Liver (tissue), 9 donors: Measurements from ENCODE around the gene GNG4. TPM values are rescaled to one million over a fixed set of nuclear protein-coding genes. Genes with fewer than 3 reads are reported as not detected.

Source experiments
- DNase-seq: peaks from one replicate; pipeline ENCODE4 v3.0.0-alpha.2; 2017; ENCODE audit warnings: low spot score
- H3K27ac ChIP-seq, 2 donors: one replicate each; pipeline ENCODE4 v1.7.0; 2013; ENCODE audit warnings: inconsistent platforms in 2 of 2, low read length in 2 of 2, control low read depth in 1 of 2, low read depth in 1 of 2, mild to moderate bottlenecking in 1 of 2
- H3K27me3 ChIP-seq, 4 donors: one replicate each; pipeline versions ENCODE4 v1.6.1 to v1.7.0; 2013; ENCODE audit warnings: low read length in 3 of 4, inconsistent platforms in 1 of 4, mild to moderate bottlenecking in 1 of 4, moderate library complexity in 1 of 4; ENCODE audit not compliant: control insufficient read depth in 4 of 4, insufficient read depth in 4 of 4
- H3K36me3 ChIP-seq, 4 donors: one replicate each; pipeline versions ENCODE4 v1.6.1 to v1.7.0; 2013; ENCODE audit warnings: low read length in 3 of 4, mild to moderate bottlenecking in 3 of 4, low read depth in 1 of 4, moderate library complexity in 1 of 4; ENCODE audit not compliant: control insufficient read depth in 4 of 4, insufficient read depth in 3 of 4
- H3K4me1 ChIP-seq, 4 donors: one replicate each; pipeline versions ENCODE4 v1.6.1 to v1.7.0; 2013; ENCODE audit warnings: low read length in 3 of 4, mild to moderate bottlenecking in 3 of 4, moderate library complexity in 1 of 4; ENCODE audit not compliant: control insufficient read depth in 4 of 4, insufficient read depth in 4 of 4
- H3K4me3 ChIP-seq, 3 donors: one replicate each; pipeline versions ENCODE4 v1.6.1 to v1.7.0; 2013; ENCODE audit warnings: low read length in 3 of 3, control low read depth in 1 of 3, low read depth in 1 of 3, mild to moderate bottlenecking in 1 of 3
- H3K9ac ChIP-seq, 2 donors: one replicate each; pipeline ENCODE4 v1.7.0; 2013; ENCODE audit warnings: low read length in 2 of 2, mild to moderate bottlenecking in 2 of 2, moderate library complexity in 2 of 2, control low read depth in 1 of 2, low read depth in 1 of 2
- H3K9me3 ChIP-seq, 4 donors: one replicate each; pipeline versions ENCODE4 v1.6.1 to v1.7.0; 2013; ENCODE audit warnings: low read length in 3 of 4; ENCODE audit not compliant: control insufficient read depth in 4 of 4
- CTCF ChIP-seq: fragments of 150-350 bp; IDR thresholded peaks from 2 replicates; pipeline ENCODE4 v1.5.1; 2017; ENCODE audit warnings: improper control_type of control experiment, low read depth, low read length; ENCODE audit not compliant: missing input control
- EGR1 ChIP-seq, 2 donors: IDR thresholded peaks; 2 replicates each; pipeline ENCODE4 v1.6.1; 2016 to 2018; ENCODE audit warnings: antibody characterized with exemption in 2 of 2, low read depth in 2 of 2
- FOXA1 ChIP-seq: IDR thresholded peaks from 2 replicates; pipeline ENCODE4 v1.6.1; 2016; ENCODE audit warnings: antibody characterized with exemption
- FOXA2 ChIP-seq: IDR thresholded peaks from 2 replicates; pipeline ENCODE4 v1.6.1; 2016; ENCODE audit warnings: antibody characterized with exemption
- GABPA ChIP-seq, 2 donors: IDR thresholded peaks in 1 of 2; conservative IDR thresholded peaks in 1 of 2; 2 replicates each; pipeline ENCODE4 v1.6.1; 2016; ENCODE audit warnings: antibody characterized with exemption in 2 of 2, mild to moderate bottlenecking in 1 of 2, moderate library complexity in 1 of 2
- HNF4A ChIP-seq, 2 donors: conservative IDR thresholded peaks; 2 replicates each; pipeline ENCODE4 v1.6.1; 2016; ENCODE audit warnings: antibody characterized with exemption in 2 of 2, mild to moderate bottlenecking in 2 of 2
- HNF4G ChIP-seq: IDR thresholded peaks from 2 replicates; pipeline ENCODE4 v1.6.1; 2016; ENCODE audit warnings: antibody characterized with exemption
- JUND ChIP-seq, 2 donors: IDR thresholded peaks; 2 replicates each; pipeline ENCODE4 v1.6.1; 2016; ENCODE audit warnings: antibody characterized with exemption in 2 of 2
- MAX ChIP-seq: IDR thresholded peaks from 2 replicates; pipeline ENCODE4 v1.6.1; 2016; ENCODE audit warnings: antibody characterized with exemption
- NR2F2 ChIP-seq: IDR thresholded peaks from 2 replicates; pipeline ENCODE4 v1.6.1; 2016; ENCODE audit warnings: antibody characterized with exemption
- REST ChIP-seq: IDR thresholded peaks from 2 replicates; pipeline ENCODE4 v1.6.1; 2016; ENCODE audit warnings: antibody characterized with exemption, mild to moderate bottlenecking
- RXRA ChIP-seq, 2 donors: IDR thresholded peaks; 2 replicates each; pipeline ENCODE4 v1.6.1; 2017 to 2018; ENCODE audit warnings: antibody characterized with exemption in 2 of 2, mild to moderate bottlenecking in 1 of 2
- SP1 ChIP-seq: IDR thresholded peaks from 2 replicates; pipeline ENCODE4 v1.6.1; 2018; ENCODE audit warnings: antibody characterized with exemption, mild to moderate bottlenecking
- TAF1 ChIP-seq: conservative IDR thresholded peaks from 2 replicates; pipeline ENCODE4 v1.6.1; 2016; ENCODE audit warnings: antibody characterized with exemption, mild to moderate bottlenecking
- YY1 ChIP-seq: IDR thresholded peaks from 2 replicates; pipeline ENCODE4 v1.6.1; 2016; ENCODE audit warnings: antibody characterized with exemption, mild to moderate bottlenecking
- ZBTB33 ChIP-seq: IDR thresholded peaks from 2 replicates; pipeline ENCODE4 v1.6.1; 2016; ENCODE audit warnings: antibody characterized with exemption
- WGBS: extraction: QIAGEN DNeasy Blood & Tissue Kit; methylation state at CpG from one replicate; pipeline ENCODE4 v1.1.7; 2013; 5-methylcytosine and 5-hydroxymethylcytosine counted together
- polyA plus RNA-seq, 2 donors: library from polyadenylated mRNA; stranded (reverse) in 1 of 2; unstranded in 1 of 2; fragments of 200-250 nt in 1 of 2; fragments of >200 nt in 1 of 2; fragmentation: Nextera tagmentation in 1 of 2; extraction: Ambion mirVana in 1 of 2; gene quantifications; one replicate each; pipeline versions ENCODE4 v1.2.1 to v1.2.3, GENCODE V29; 2013 to 2015
- total RNA-seq, 2 donors: library from RNA; depleted of rRNA; stranded (reverse); fragments of >200 nt; gene quantifications; one replicate each; pipeline ENCODE4 v1.2.3, GENCODE V29; 2014
- TF ChIP-seq, protein P1 (sequence below): IDR thresholded peaks from 2 replicates; pipeline ENCODE4 v1.6.1; 2016; ENCODE audit warnings: antibody characterized with exemption
- donor health status: healthy.
- donor health status: healthy.
- donor health status: healthy.
- donor health status: healthy.
- donor health status: healthy.

Gene GNG4
- total and polyA plus RNA-seq, 4 donors, result 0.65 TPM; not detected in 3

DNA sequence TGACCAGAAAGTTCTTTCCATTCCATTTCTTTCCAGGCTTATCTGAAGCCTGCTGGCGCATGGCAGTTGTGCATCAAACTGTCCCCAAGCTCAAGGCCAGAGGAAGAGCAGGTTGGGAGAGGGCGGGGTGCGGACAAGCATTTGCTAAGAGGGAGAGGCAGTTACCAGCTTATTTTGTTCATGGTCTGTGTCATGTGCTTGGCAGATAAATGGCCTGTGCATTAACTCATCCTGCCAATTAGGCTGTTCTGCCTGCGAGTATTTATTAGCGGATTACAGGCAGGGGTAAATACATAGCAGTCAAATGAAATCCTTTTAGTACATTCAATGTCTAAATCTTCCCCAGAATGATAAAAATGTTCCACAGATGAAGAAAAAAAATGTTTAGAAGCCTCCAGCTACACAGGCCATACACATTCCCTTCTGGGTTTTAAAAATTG lies 96.5 kb downstream of the GNG4 start:
- Histone ChIP-seq H3K4me1 (no peaks in the 10 kb centered on the region), H3K27ac (no peak overlapping the region), H3K4me3 (no peak overlapping the region), H3K27me3 (no peaks in the 10 kb centered on the region), H3K36me3 (no peaks in the 10 kb centered on the region), H3K9ac (no peak overlapping the region), H3K9me3 (no peaks in the 10 kb centered on the region)
- no peak for TF ChIP-seq TAF1
- DNase-seq, result no peak
- 92% methylated on average over 5 of the region's 5 CpGs for WGBS

- no peak overlapping the region for H3K4me3 ChIP-seq
- no peaks in the 10 kb centered on the region for H3K27me3 ChIP-seq
- no peak overlapping the region for H3K9ac ChIP-seq
- TF ChIP-seq YY1, result no peak
- TF ChIP-seq GABPA (IDR thresholded peaks at IDR 0.05 in 1 of 2, conservative IDR thresholded peaks at IDR 0.05 in 1 of 2), result no peak
- TF ChIP-seq REST, result no peak
- TF ChIP-seq JUND (IDR thresholded peaks at IDR 0.05), result no peak
- TF ChIP-seq, protein P1, sequence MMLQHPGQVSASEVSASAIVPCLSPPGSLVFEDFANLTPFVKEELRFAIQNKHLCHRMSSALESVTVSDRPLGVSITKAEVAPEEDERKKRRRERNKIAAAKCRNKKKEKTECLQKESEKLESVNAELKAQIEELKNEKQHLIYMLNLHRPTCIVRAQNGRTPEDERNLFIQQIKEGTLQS, result no peak
- TF ChIP-seq NR2F2, result no peak
- no peak for TF ChIP-seq SP1
- TF ChIP-seq FOXA1, result no peak
- TF ChIP-seq CTCF, result no peak
- no peak for TF ChIP-seq MAX
- TF ChIP-seq ZBTB33, result no peak
- TF ChIP-seq HNF4G, result no peak
- no peak for TF ChIP-seq RXRA (IDR thresholded peaks at IDR 0.05)
- no peak for TF ChIP-seq EGR1 (IDR thresholded peaks at IDR 0.05; ENCODE audit: low read depth in 2 of 2)
- TF ChIP-seq HNF4A (conservative IDR thresholded peaks at IDR 0.05), result no peak
- no peak for TF ChIP-seq FOXA2
- no peaks in the 10 kb centered on the region for H3K4me1 ChIP-seq
- no peaks in the 10 kb centered on the region for H3K36me3 ChIP-seq
- no peak overlapping the region for H3K27ac ChIP-seq
- no peaks in the 10 kb centered on the region for H3K9me3 ChIP-seq
- DNase-seq, result no peak
- 93% methylated on average over 10 of the region's 10 CpGs for WGBS
Measured at GRCh38 chr1:235552146-235552716, 97.4 kb downstream of the GNG4 start.
